ENCODE results near the gene CORO2A. TPM values are rescaled to one million over a fixed set of nuclear protein-coding genes. Genes with fewer than 3 reads are reported as not detected.
A peak's percentile ranks its signal among the peaks of the same experiment; 100 is the strongest.
"Not testable (repeated sequence)": the region's sequence is repeated elsewhere in the genome, so short reads cannot be mapped to it uniquely, and the experiment has no call there.

Gene CORO2A
- total RNA-seq, 1 experiment from 2014 or later = 4.3 TPM

GRCh38 chr9:98084396-98084795 lies 108.0 kb downstream of the CORO2A start:
- no peak for DNase-seq (ENCODE audit: low read depth)

- no peak for DNase-seq (ENCODE audit: low read depth)
These were observed 108.8 kb downstream of the CORO2A start for GRCh38 chr9:98083566-98084183.

GRCh38 chr9:98083061-98083501 lies 109.4 kb downstream of the CORO2A start:
- DNase-seq (ENCODE audit: low read depth) = no peak

- DNase-seq (ENCODE audit: low read depth) = peak; percentile 66
These were observed 110.8 kb downstream of the CORO2A start for GRCh38 chr9:98081477-98082219.

- no peak for DNase-seq (ENCODE audit: low read depth)
These were observed 111.7 kb downstream of the CORO2A start for GRCh38 chr9:98080780-98081179.

GRCh38 chr9:98080326-98080725 lies 112.1 kb downstream of the CORO2A start:
- DNase-seq (ENCODE audit: low read depth) = no peak

- no peak for DNase-seq (ENCODE audit: low read depth)
These were observed 113.5 kb downstream of the CORO2A start for GRCh38 chr9:98078895-98079294.

GRCh38 chr9:98076514-98076890 lies 115.9 kb downstream of the CORO2A start:
- DNase-seq (ENCODE audit: low read depth) = not testable (repeated sequence)

- peak; percentile 24 for DNase-seq (ENCODE audit: low read depth)
These were observed 117.1 kb downstream of the CORO2A start for GRCh38 chr9:98075332-98075805.

- peak; percentile 56 for DNase-seq (ENCODE audit: low read depth)
These were observed 118.1 kb downstream of the CORO2A start for GRCh38 chr9:98074115-98074990.

- DNase-seq (ENCODE audit: low read depth) = no peak
These were observed 120.7 kb downstream of the CORO2A start for GRCh38 chr9:98071737-98072136.

Other genes starting within 250 kb of the CORO2A start
- gene ANP32B, start 209.3 kb downstream of the CORO2A start, total RNA-seq (2014; rRNA removed; shearing (Covaris generic)) = 12.6 and 23.6 TPM in 2 replicates
- gene NANS, start 135.9 kb downstream of the CORO2A start, total RNA-seq (2014; rRNA removed; shearing (Covaris generic)) = 121 and 135 TPM in 2 replicates
- gene TRIM14, start 73.4 kb downstream of the CORO2A start, total RNA-seq (2014; rRNA removed; shearing (Covaris generic)) = 59.0 and 78.0 TPM in 2 replicates
- 14.0 and 27.9 TPM in 2 replicates for gene TBC1D2, start 63.0 kb upstream of the CORO2A start, total RNA-seq (2014; rRNA removed; shearing (Covaris generic))

All from M059J (cell line).